Glomerular visceral epithelial cell (primary cell): ENCODE data around the gene CTNNA3.

ENCODE experiments used
- DNase-seq: peaks from one replicate; pipeline ENCODE4 v3.0.0-alpha.2; 2016; ENCODE audit errors: extremely low spot score

CTNNA3 gene

GRCh38 chr10:65940816-65941662, 1755.0 kb downstream of the CTNNA3 start:
- DNase-seq: no peak

- DNase-seq: no peak
These were observed 1755.9 kb downstream of the CTNNA3 start for GRCh38 chr10:65940105-65940504.

- no peak for DNase-seq
These were observed 1764.5 kb downstream of the CTNNA3 start for GRCh38 chr10:65931291-65932070.

GRCh38 chr10:65911151-65911835, 1784.7 kb downstream of the CTNNA3 start:
- DNase-seq: no peak

- no peak for DNase-seq
These were observed 1785.8 kb downstream of the CTNNA3 start for GRCh38 chr10:65910209-65910608.

DNA sequence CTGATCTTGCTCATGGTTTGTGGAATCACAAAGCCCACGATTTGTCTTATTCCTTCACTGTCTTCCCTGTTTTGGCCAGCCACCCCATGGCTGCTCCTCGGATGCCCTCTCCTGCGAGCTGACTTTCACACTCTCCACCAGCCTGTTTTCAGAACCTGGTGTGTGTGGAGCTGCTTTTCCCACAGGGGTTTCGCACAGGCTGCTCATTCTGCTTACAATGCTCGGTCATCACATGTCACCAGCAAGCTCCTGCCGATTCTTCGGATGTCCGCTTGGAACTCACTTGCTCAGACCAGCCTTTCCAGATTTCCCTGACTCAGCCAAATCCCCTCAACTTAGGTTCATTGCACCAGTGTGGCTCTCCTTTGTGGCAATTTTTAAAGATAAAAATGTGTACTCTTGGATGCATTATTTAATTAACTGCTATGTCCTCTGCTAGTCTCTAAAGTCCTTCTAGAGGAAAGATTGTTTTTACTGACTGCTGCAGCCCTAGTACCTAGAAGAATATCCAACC, 1788.7 kb downstream of the CTNNA3 start:
- DNase-seq: no peak

GRCh38 chr10:65903620-65904019, 1792.4 kb downstream of the CTNNA3 start:
- DNase-seq: no peak

- DNase-seq: no peak
These were observed 1795.7 kb downstream of the CTNNA3 start for GRCh38 chr10:65900271-65900670.

DNA sequence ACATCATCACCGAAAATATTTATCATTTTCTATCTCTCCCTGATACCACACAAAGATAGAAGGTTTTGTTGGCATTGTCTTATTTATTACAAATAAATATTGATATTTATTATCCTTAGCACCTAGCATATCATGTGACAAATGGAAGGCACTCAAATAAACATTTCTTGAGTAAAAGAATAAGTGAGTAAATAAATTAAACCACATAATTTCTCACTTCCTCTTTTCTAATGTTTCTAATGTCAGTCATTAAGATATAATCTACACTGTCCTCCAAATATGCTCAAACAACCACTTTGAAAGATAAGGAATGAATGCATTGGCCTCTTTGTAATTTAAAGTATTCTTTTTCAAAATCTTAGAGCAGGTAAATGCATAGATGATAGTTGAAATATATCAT, 1797.9 kb downstream of the CTNNA3 start:
- no peak for DNase-seq

GRCh38 chr10:65894961-65895360, 1801.0 kb downstream of the CTNNA3 start:
- no peak for DNase-seq

- no peak for DNase-seq
These were observed 1801.6 kb downstream of the CTNNA3 start for GRCh38 chr10:65894379-65894778.

DNA sequence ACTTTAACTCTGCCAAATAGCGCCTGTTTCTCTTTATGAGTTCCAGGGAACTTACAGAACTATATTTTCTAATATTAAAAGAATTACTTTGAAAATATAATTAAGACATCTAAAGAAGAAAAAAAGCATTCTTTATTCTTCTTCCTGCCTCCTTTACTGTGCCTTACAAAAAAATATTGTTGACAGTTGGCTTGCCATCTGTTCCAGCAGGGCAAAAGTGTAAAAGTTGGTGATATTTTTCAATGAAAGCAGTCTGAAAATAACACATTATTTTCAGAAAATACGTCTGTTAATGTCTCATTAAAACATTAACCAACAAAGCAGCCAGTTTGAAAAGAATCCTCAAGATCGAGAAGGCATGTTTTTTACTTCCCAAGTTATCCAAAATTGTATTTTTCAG, 1802.3 kb downstream of the CTNNA3 start:
- no peak for DNase-seq

- DNase-seq: no peak
These were observed 1803.7 kb downstream of the CTNNA3 start for GRCh38 chr10:65892284-65892683.

GRCh38 chr10:65891073-65891981, 1804.7 kb downstream of the CTNNA3 start:
- peak; percentile 1 for DNase-seq

DNA sequence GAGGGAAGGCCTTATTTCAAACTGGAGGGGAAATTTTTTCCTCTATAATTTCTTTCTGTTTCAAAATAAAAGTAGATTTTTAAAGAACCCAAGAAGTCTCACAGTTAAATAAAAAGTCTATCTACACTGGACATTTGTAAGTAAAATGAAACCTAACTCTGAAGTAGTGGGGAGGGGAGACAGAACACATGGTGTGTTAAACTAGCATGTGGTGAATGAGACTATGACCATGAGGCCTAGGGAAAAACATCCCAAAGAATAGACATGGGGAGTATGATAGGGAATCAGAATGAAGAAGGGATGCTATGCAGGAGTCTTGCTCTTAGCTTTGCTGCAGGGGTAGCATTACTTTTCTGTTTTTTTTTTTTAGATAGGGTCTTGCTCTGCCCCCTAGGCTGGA, 1831.5 kb downstream of the CTNNA3 start:
- DNase-seq: no peak

DNA sequence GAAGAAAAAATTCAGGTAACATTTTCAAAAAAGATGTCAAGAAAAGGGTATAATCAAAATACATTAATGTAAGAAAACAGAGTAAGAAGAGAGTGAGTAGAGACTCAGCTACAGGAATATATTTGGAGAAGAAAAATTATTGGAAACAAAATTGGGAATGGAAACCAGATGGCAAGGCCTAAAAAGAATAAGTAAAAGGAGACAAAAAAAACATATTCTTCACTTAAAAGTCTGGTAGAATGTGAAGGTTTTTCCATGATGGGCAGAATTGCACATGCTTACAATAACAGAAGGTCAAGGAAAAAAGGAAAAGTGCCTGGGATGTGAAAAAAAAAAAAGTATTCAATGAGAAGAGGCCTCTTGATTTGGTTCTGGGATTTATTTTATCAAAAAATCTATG, 1832.0 kb downstream of the CTNNA3 start:
- no peak for DNase-seq
